Astrocyte (in vitro differentiated cells and primary cell): Measurements from ENCODE around the gene POU2F3. TPM values are rescaled to one million over a fixed set of nuclear protein-coding genes. Genes with fewer than 3 reads are reported as not detected.
"Not testable (repeated sequence)": the region's sequence is repeated elsewhere in the genome, so short reads cannot be mapped to it uniquely, and the experiment has no call there.

Experiments
- DNase-seq: peaks from one replicate; pipeline ENCODE4 v3.0.0-alpha.2; 2010; ENCODE audit warnings: low read depth
- FAIRE-seq: peaks from 2 replicates; lab custom pipeline; 2011; peaks lifted over from hg19 to GRCh38; lab: Jason Lieb, UNC
- H2AFZ ChIP-seq: 2 replicates; pipeline ENCODE4 v1.6.0; 2012; ENCODE audit warnings: low read depth, low read length, inconsistent platforms
- H3K27ac ChIP-seq: 2 replicates; pipeline ENCODE4 v1.5.1; 2011; ENCODE audit warnings: low read depth, low read length, inconsistent platforms
- H3K27me3 ChIP-seq: 2 replicates; pipeline ENCODE4 v1.6.0; 2011; ENCODE audit warnings: low read length, inconsistent platforms; ENCODE audit not compliant: insufficient read depth
- H3K36me3 ChIP-seq: 2 replicates; pipeline ENCODE4 v1.5.1; 2011; ENCODE audit warnings: low read length, inconsistent platforms; ENCODE audit not compliant: insufficient read depth
- H3K4me1 ChIP-seq: 2 replicates; pipeline ENCODE4 v1.5.1; 2011; ENCODE audit warnings: low read length, inconsistent platforms; ENCODE audit not compliant: insufficient read depth
- H3K4me2 ChIP-seq: 2 replicates; pipeline ENCODE4 v1.6.0; 2012; ENCODE audit warnings: low read length, inconsistent platforms
- H3K4me3 ChIP-seq: 2 replicates; pipeline ENCODE4 v1.5.1; 2011; ENCODE audit warnings: low read depth, mild to moderate bottlenecking, low read length, inconsistent platforms; ENCODE audit not compliant: insufficient read depth
- H3K79me2 ChIP-seq: 2 replicates; pipeline ENCODE4 v1.6.0; 2012; ENCODE audit warnings: mild to moderate bottlenecking, low read length, inconsistent platforms; ENCODE audit not compliant: insufficient read depth
- H3K9ac ChIP-seq: 2 replicates; pipeline ENCODE4 v1.6.0; 2012; ENCODE audit warnings: mild to moderate bottlenecking, low read length, inconsistent platforms
- H3K9me3 ChIP-seq: 2 replicates; pipeline ENCODE4 v1.5.1; 2012; ENCODE audit warnings: low read depth, mild to moderate bottlenecking, low read length, inconsistent platforms; ENCODE audit not compliant: insufficient read depth
- H4K20me1 ChIP-seq: 2 replicates; pipeline ENCODE4 v1.6.0; 2012; ENCODE audit warnings: low read length, inconsistent platforms; ENCODE audit not compliant: insufficient read depth
- H3K27ac Mint-ChIP-seq: one replicate; pipeline ENCODE4 v1.8.0; 2021; ENCODE audit warnings: mild to moderate bottlenecking, mixed read lengths; ENCODE audit not compliant: unreplicated experiment
- H3K27me3 Mint-ChIP-seq: one replicate; pipeline ENCODE4 v1.8.0; 2021; ENCODE audit warnings: low read depth, mixed read lengths; ENCODE audit not compliant: unreplicated experiment
- H3K36me3 Mint-ChIP-seq: one replicate; pipeline ENCODE4 v1.8.0; 2021; ENCODE audit warnings: low read depth, mixed read lengths; ENCODE audit not compliant: unreplicated experiment
- H3K4me1 Mint-ChIP-seq: one replicate; pipeline ENCODE4 v1.8.0; 2021; ENCODE audit warnings: low read depth, mixed read lengths; ENCODE audit not compliant: unreplicated experiment
- H3K4me3 Mint-ChIP-seq: one replicate; pipeline ENCODE4 v1.8.0; 2021; ENCODE audit warnings: mild to moderate bottlenecking, moderate library complexity, mixed read lengths; ENCODE audit not compliant: unreplicated experiment
- H3K9me3 Mint-ChIP-seq: one replicate; pipeline ENCODE4 v1.8.0; 2021; ENCODE audit warnings: mild to moderate bottlenecking, mixed read lengths; ENCODE audit not compliant: unreplicated experiment
- CTCF ChIP-seq: IDR thresholded peaks from 2 replicates; pipeline ENCODE4 v1.5.1; 2011; ENCODE audit warnings: low read depth, mild to moderate bottlenecking, inconsistent platforms, low read length, moderate library complexity; ENCODE audit not compliant: insufficient read depth
- EZH2 ChIP-seq: IDR thresholded peaks from 2 replicates; pipeline ENCODE4 v1.6.1; 2012; ENCODE audit warnings: mild to moderate bottlenecking, low read length, inconsistent platforms; ENCODE audit not compliant: insufficient read depth
- total RNA-seq: library from RNA; stranded (reverse); gene quantifications from 2 replicates; pipeline ENCODE4 v1.2.1, GENCODE V29; 2021

The POU2F3 gene
- total RNA-seq, 1 donor from 2014 or later: 0.20 TPM

- Histone ChIP-seq H3K4me1 (peaks cover 11% of the 10 kb centered on the region), H4K20me1 (no peaks in the 10 kb centered on the region), H3K4me3 (no peak overlapping the region), H3K9me3 (no peaks in the 10 kb centered on the region), H3K27ac (no peak overlapping the region), H3K9ac (no peak overlapping the region), H3K27me3 (peaks cover 12% of the 10 kb centered on the region), H3K36me3 (no peaks in the 10 kb centered on the region), H3K79me2 (no peaks in the 10 kb centered on the region), H2AFZ (peak overlapping the region; percentile 11), H3K4me2 (peak overlapping the region; percentile 44)
- no peak for TF ChIP-seq EZH2
- no peak for TF ChIP-seq CTCF
- FAIRE-seq (no peak), DNase-seq (peak; percentile 71)
- H3K36me3 Mint-ChIP-seq: peaks cover 2% of the 10 kb centered on the region
- H3K4me3 Mint-ChIP-seq: no peak overlapping the region
- H3K27me3 Mint-ChIP-seq: peaks cover 47% of the 10 kb centered on the region
- H3K9me3 Mint-ChIP-seq: peaks cover 1% of the 10 kb centered on the region
- peak overlapping the region; percentile 66 for H3K27ac Mint-ChIP-seq
- H3K4me1 Mint-ChIP-seq: peaks cover 18% of the 10 kb centered on the region
Measured at GRCh38 chr11:120248551-120249278, 8.8 kb downstream of the POU2F3 start.

- Mint-ChIP-seq H3K9me3 (peaks cover 1% of the 10 kb centered on the region), H3K4me1 (peaks cover 17% of the 10 kb centered on the region), H3K27ac (peak overlapping the region; percentile 66), H3K27me3 (peaks cover 47% of the 10 kb centered on the region), H3K4me3 (no peak overlapping the region), H3K36me3 (peaks cover 2% of the 10 kb centered on the region)
- no peaks in the 10 kb centered on the region for H4K20me1 ChIP-seq
- peak overlapping the region; percentile 44 for H3K4me2 ChIP-seq
- TF ChIP-seq CTCF (no peak), EZH2 (no peak)
- no peak for FAIRE-seq
- no peak overlapping the region for H3K4me3 ChIP-seq
- H3K36me3 ChIP-seq: no peaks in the 10 kb centered on the region
- peaks cover 19% of the 10 kb centered on the region for H3K27me3 ChIP-seq
- H3K4me1 ChIP-seq: peaks cover 11% of the 10 kb centered on the region
- no peak overlapping the region for H3K27ac ChIP-seq
- no peaks in the 10 kb centered on the region for H3K9me3 ChIP-seq
- H3K79me2 ChIP-seq: no peaks in the 10 kb centered on the region
- DNase-seq: no peak
- no peak overlapping the region for H2AFZ ChIP-seq
- H3K9ac ChIP-seq: no peak overlapping the region
Measured at GRCh38 chr11:120249279-120250262, 9.6 kb downstream of the POU2F3 start.

- not testable (repeated sequence) for H3K27ac Mint-ChIP-seq, H3K9me3 ChIP-seq, H3K9ac ChIP-seq, H3K9me3 Mint-ChIP-seq, H3K36me3 ChIP-seq, H3K27ac ChIP-seq, DNase-seq, H3K4me2 ChIP-seq, H3K4me3 Mint-ChIP-seq, FAIRE-seq, H4K20me1 ChIP-seq, H3K4me3 ChIP-seq, H3K36me3 Mint-ChIP-seq, H2AFZ ChIP-seq, H3K4me1 ChIP-seq, H3K79me2 ChIP-seq
- peaks cover 46% of the 10 kb centered on the region for H3K27me3 ChIP-seq
- Mint-ChIP-seq H3K27me3 (peaks cover 57% of the 10 kb centered on the region), H3K4me1 (peaks cover 16% of the 10 kb centered on the region)
Measured at GRCh38 chr11:120253377-120253776, 13.4 kb downstream of the POU2F3 start.
